ENCODE data around the gene HADH. TPM values are rescaled to one million over a fixed set of nuclear protein-coding genes. Genes with fewer than 3 reads are reported as not detected.
A peak's percentile ranks its signal among the peaks of the same experiment; 100 is the strongest.

HADH gene
- total RNA-seq, 6 experiments from 2014 or later, result 67.2 to 152 (median 104) TPM

DNA sequence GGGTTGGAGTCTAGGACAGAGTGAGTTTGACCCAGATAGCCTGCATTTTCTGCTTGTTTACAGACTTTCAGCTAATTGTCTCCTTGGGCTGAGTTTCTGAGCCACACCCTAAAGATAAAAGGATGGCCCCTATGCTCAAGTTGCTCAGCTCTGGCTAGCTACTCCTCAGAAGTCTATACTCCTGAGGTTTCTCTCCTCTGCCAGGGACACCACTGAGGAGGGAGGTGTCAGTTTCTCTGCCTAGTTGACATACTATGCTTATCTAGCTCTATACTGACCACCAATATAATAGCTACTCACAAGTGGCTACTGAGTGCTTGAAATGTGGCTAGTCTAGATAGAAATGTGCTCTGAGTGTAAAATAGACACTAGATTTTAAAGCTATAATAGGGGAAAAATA, 23.6 kb downstream of the HADH start:
- Histone ChIP-seq H3K27ac (no peak overlapping the region), H3K27me3 (no peaks in the 10 kb centered on the region), H3K9me3 (no peaks in the 10 kb centered on the region), H3K4me3 (no peak overlapping the region), H3K4me1 (peaks cover 0 to 9% (median 2%) of the 10 kb centered on the region in 4 donors), H3K36me3 (peaks cover 0 to 41% (median 2%) of the 10 kb centered on the region in 4 donors)
- no peak for DNase-seq
- intact Hi-C loops (cut with DNase I), result no loop called here
- TF ChIP-seq, protein P1, sequence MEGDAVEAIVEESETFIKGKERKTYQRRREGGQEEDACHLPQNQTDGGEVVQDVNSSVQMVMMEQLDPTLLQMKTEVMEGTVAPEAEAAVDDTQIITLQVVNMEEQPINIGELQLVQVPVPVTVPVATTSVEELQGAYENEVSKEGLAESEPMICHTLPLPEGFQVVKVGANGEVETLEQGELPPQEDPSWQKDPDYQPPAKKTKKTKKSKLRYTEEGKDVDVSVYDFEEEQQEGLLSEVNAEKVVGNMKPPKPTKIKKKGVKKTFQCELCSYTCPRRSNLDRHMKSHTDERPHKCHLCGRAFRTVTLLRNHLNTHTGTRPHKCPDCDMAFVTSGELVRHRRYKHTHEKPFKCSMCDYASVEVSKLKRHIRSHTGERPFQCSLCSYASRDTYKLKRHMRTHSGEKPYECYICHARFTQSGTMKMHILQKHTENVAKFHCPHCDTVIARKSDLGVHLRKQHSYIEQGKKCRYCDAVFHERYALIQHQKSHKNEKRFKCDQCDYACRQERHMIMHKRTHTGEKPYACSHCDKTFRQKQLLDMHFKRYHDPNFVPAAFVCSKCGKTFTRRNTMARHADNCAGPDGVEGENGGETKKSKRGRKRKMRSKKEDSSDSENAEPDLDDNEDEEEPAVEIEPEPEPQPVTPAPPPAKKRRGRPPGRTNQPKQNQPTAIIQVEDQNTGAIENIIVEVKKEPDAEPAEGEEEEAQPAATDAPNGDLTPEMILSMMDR (IDR thresholded peaks at IDR 0.05), result no peak
- TF ChIP-seq POLR2A (IDR thresholded peaks at IDR 0.05), result no peak
- ATAC-seq, result no peak

DNA sequence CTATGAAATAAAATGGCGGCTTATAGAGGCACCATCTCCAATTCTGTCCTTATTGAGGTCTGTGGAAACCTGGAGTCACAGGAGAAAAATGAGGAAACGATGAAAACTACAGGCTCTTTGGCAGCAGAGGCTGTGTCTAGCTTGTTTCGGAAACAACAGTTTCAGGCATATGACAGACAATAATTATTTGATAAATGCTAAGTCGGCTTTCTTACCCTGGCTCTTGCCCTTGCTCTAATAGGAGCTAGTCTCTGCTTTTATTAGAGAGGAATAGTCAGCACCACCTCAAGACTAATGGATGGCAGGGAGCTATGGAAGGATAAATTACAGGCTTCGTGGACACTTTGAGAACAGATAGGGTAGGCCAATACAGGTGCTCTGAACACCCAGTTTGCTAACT, 24.3 kb downstream of the HADH start:
- TF ChIP-seq, protein P1 (IDR thresholded peaks at IDR 0.05), result no peak
- no peak for TF ChIP-seq POLR2A (IDR thresholded peaks at IDR 0.05)
- Histone ChIP-seq H3K27ac (no peak overlapping the region), H3K27me3 (no peaks in the 10 kb centered on the region), H3K36me3 (peaks cover 0 to 41% (median 2%) of the 10 kb centered on the region in 4 donors), H3K9me3 (no peaks in the 10 kb centered on the region), H3K4me3 (no peak overlapping the region), H3K4me1 (peaks cover 0 to 4% (median 0%) of the 10 kb centered on the region in 4 donors)
- DNase-seq (no peak), ATAC-seq (no peak)
- intact Hi-C loops (cut with DNase I), result no loop called here
- 93% methylated on average over 5 of the region's 5 CpGs for WGBS (ENCODE audit: insufficient coverage, low coverage, low lambda C conversion rate, missing lambda C conversion rate)

DNA sequence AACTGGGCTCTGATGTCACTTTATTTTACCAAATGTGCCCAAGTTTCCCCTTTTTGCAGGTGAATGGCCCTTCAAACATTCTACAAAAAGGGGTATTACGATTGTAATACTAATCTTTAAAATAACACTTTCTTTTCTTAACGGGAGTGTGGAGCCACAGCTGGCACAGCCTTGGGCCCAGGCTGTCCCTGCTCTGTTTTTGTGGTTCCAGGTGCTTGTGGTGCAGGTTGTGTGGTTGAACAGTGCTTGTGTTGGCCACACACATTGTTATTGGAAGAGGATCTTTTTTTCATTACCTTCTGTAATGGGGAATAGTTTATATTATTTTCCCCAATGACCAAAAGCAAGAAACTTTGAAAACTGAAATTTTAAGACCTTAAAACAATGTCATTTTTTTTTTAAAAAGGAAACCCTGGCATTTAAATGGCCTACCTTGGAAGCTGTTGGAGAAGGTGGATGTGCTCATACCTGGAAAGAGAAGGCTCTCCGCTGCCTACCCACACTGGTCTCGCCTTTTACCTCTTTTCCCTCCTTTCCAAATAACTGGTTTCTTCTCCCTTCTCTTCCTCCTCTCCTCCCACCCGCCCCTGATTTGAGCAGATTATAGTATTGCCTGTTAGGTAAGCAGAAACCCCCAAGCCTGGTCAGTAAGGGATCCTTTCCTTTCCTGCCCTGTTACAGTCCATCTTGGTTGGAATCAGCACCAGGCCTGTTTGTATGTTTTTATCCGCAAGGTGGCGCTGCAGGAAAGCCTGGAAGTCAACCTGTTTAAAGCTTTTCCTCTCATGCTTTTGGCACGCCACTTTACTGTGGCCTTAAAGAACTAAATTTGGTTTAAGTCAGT, 28.6 kb downstream of the HADH start:
- Histone ChIP-seq H3K9me3 (no peaks in the 10 kb centered on the region), H3K27ac (no peak overlapping the region), H3K4me3 (no peak overlapping the region), H3K4me1 (no peaks in the 10 kb centered on the region), H3K27me3 (no peaks in the 10 kb centered on the region), H3K36me3 (peaks cover 0 to 62% (median 7%) of the 10 kb centered on the region in 4 donors)
- intact Hi-C loops (cut with DNase I), result loop anchor here in 1 of 2 donors (5.0 kb wide), 1 partner anchor 554 kb away; no protein-coding TSS in a partner anchor
- 33% methylated on average over 8 of the region's 8 CpGs for WGBS (ENCODE audit: insufficient coverage, low coverage, low lambda C conversion rate, missing lambda C conversion rate)
- DNase-seq (peak; percentile 71 to 81 (median 72)), ATAC-seq (peak; percentile 89 to 96 (median 92))
- TF ChIP-seq POLR2A (IDR thresholded peaks at IDR 0.05), result no peak
- TF ChIP-seq, protein P1 (IDR thresholded peaks at IDR 0.05), result peak; percentile 76 to 89 (median 83)

DNA sequence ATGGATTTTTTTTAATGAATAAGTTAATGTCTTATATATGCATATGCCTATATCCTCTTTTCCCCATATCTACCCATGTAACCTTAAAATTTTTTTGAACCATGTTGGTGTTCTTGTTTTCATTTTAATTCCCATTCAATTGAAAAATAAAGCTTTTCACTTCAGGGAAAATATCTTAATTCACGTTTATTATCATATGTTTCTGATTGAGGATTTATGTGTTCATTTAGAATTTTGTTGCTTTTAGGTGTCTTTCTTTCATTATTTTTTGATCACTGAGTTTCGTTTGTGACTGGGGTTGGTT, 29.1 kb downstream of the HADH start:
- ATAC-seq, result no peak
- no peak for DNase-seq
- Histone ChIP-seq H3K4me3 (no peak overlapping the region), H3K9me3 (no peaks in the 10 kb centered on the region), H3K27me3 (no peaks in the 10 kb centered on the region), H3K27ac (no peak overlapping the region), H3K4me1 (no peaks in the 10 kb centered on the region), H3K36me3 (peaks cover 0 to 68% (median 9%) of the 10 kb centered on the region in 4 donors)
- intact Hi-C loops (cut with DNase I), result loop anchor here in 1 of 2 donors (5.0 kb wide), 1 partner anchor 553 kb away; no protein-coding TSS in a partner anchor
- TF ChIP-seq, protein P1 (IDR thresholded peaks at IDR 0.05), result peak in 1 of 4 donors; percentile 0
- no peak for TF ChIP-seq POLR2A (IDR thresholded peaks at IDR 0.05)
- WGBS (ENCODE audit: insufficient coverage, low coverage, low lambda C conversion rate, missing lambda C conversion rate), result 41% methylated on average over 2 of the region's 2 CpGs

All from right lobe of liver (tissue), 6 donors.